PC-9 (cell line): ENCODE results near the gene GALNT2.

Experiments used
- CTCF ChIP-seq: fragments of 200-600 bp; sonication (generic); conservative IDR thresholded peaks from 2 replicates; pipeline ENCODE4 v1.6.1; 2017; ENCODE audit warnings: mixed run types, antibody characterized with exemption, mild to moderate bottlenecking, moderate library complexity
- EZH2 ChIP-seq: fragments of 200-600 bp; sonication (generic); IDR thresholded peaks from 2 replicates; pipeline ENCODE4 v1.8.0; 2017; ENCODE audit warnings: antibody characterized with exemption, low read depth

- TF ChIP-seq CTCF: no peak
- no peak for TF ChIP-seq EZH2
These were observed 218.3 kb downstream of the GALNT2 start for GRCh38 chr1:230285351-230285750.
